Tibial nerve (tissue), 4 donors: Measurements from ENCODE around the gene NLRP11.

Source experiments
- EP300 ChIP-seq, 2 donors: sonication (generic); formaldehyde crosslinking; IDR thresholded peaks; one replicate each; pipeline ENCODE4 v1.6.1; 2017; ENCODE audit warnings: antibody characterized with exemption in 2 of 2, mild to moderate bottlenecking in 1 of 2
- POLR2A ChIP-seq, 2 donors: fragments of 450-650 bp; IDR thresholded peaks; one replicate each; pipeline ENCODE4 v1.6.1; 2017; ENCODE audit warnings: antibody characterized with exemption in 2 of 2, mild to moderate bottlenecking in 2 of 2, moderate library complexity in 2 of 2
- TF ChIP-seq, protein P1 (sequence below), 5 experiments: fragments of 200-600 bp in 3 of 5; fragments of 450-650 bp in 2 of 5; sonication (generic) in 3 of 5; IDR thresholded peaks; one replicate each; pipeline ENCODE4 v1.5.1; 2016 to 2019; ENCODE audit warnings: antibody characterized with exemption in 5 of 5, mild to moderate bottlenecking in 3 of 5, moderate library complexity in 2 of 5

DNA sequence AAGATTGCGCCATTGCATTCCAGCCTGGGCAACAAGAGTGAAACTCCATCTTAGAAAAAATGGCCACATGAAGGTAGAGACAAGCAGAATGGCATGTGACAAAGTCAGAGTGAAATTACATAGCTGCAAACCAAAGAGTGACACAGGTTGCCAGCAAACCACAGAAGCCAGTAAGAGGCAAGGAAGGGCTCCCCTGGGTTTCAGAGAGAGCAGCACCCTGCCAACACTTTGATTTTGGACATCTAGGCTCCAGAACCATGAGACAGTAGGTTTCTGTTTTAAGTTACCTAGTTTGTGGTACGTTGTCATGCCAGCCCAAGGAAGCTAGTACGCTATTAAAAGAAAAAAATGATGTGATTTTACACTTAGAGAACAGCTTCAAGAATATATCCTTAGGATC, 6.5 kb upstream of the NLRP11 start:
- TF ChIP-seq, protein P1, sequence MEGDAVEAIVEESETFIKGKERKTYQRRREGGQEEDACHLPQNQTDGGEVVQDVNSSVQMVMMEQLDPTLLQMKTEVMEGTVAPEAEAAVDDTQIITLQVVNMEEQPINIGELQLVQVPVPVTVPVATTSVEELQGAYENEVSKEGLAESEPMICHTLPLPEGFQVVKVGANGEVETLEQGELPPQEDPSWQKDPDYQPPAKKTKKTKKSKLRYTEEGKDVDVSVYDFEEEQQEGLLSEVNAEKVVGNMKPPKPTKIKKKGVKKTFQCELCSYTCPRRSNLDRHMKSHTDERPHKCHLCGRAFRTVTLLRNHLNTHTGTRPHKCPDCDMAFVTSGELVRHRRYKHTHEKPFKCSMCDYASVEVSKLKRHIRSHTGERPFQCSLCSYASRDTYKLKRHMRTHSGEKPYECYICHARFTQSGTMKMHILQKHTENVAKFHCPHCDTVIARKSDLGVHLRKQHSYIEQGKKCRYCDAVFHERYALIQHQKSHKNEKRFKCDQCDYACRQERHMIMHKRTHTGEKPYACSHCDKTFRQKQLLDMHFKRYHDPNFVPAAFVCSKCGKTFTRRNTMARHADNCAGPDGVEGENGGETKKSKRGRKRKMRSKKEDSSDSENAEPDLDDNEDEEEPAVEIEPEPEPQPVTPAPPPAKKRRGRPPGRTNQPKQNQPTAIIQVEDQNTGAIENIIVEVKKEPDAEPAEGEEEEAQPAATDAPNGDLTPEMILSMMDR (IDR thresholded peaks at IDR 0.05) = no peak
- TF ChIP-seq POLR2A (IDR thresholded peaks at IDR 0.05) = no peak
- no peak for TF ChIP-seq EP300 (IDR thresholded peaks at IDR 0.05)
